NCI-H1092 treated with DMSO at 0.1 percent for 48 hours (cell line): ENCODE results near the gene LRRTM3.

Source experiments
- DNase-seq: peaks from one replicate; lab custom pipeline; 2025; lab: John Stamatoyannopoulos, UW

Gene LRRTM3

GRCh38 chr10:67022099-67022498 lies 96.3 kb downstream of the LRRTM3 start:
- DNase-seq, result no peak

- DNase-seq, result no peak
Observed at GRCh38 chr10:67033878-67034277, 108.0 kb downstream of the LRRTM3 start.

DNA sequence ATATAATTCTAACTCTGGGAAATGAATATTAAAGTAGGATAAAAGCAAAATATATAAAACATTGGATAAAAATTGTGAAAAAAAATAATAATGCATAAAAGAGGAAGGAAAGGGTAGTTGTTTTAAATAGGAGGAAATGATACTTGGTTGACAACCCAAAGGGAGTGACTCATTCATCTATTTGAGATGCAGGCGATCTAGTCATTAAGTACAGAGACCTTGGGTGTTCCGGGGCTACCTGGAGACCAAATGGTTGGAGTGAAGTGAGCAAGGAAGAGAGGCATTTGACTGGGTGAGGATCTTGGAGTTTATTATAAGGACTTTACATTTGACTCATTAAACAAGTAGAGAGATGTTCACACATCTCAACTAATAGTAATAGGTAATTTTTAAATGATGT lies 111.0 kb downstream of the LRRTM3 start:
- no peak for DNase-seq

DNA sequence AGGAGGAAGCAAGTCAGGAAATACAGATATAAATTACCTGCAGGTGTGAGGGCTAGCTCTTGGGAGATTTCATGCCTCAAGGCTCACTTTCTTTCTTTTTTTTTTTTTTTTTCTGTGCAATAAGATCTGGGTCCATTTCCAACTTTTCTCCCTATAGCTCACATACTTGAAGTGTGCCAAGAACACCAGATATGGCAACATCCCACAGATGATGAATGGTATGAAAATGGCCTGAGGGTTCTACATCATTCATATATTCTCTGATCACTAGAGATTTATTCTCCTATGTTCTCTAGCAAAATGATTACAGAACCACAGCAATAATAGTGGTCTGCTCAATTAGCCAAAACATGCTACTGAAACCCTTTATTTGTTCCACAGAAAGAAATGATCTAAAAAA lies 117.2 kb downstream of the LRRTM3 start:
- no peak for DNase-seq

- DNase-seq, result no peak
Observed at GRCh38 chr10:67045404-67045803, 119.6 kb downstream of the LRRTM3 start.

GRCh38 chr10:67046507-67046906 lies 120.7 kb downstream of the LRRTM3 start:
- no peak for DNase-seq

DNA sequence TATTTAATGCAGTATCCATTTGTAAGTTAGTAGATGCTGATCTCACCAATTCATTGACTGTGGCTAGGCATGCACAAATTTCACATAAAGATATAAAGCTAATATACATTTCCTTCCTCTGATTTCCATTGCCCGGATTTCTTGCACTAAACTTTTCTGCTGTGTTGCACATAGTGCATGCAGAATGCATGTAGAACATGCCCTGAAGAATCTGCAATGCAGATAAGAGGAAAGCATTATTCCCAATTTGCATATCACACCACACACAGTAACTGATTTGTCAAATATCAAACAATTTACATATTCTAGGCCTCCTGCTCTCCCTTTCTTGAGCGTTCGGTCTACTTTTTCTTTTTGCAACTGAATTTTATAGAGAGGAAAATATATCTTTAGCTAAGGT lies 124.2 kb downstream of the LRRTM3 start:
- DNase-seq, result no peak

DNA sequence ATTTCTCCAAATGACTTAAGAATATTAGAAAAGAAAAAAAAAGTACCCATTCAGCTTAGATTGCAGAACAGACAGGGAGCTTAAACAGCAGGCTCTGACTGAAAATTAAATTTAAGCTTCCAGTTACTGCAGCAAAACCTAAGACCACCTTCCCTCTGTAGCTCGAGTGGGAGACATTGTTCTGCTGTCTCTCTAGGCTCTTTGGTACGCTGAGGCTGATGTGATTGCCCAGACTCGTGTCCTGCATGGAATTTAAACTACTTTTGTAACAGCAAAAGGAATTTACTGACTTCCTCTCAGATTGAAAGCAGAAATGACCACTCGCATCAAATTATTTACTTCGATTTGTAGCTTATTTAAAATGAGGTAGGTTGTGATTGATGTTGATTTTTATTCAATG lies 124.6 kb downstream of the LRRTM3 start:
- no peak for DNase-seq

- DNase-seq, result no peak
Observed at GRCh38 chr10:67072654-67073053, 146.8 kb downstream of the LRRTM3 start.

- DNase-seq, result no peak
Observed at GRCh38 chr10:67075491-67075971, 149.7 kb downstream of the LRRTM3 start.

DNA sequence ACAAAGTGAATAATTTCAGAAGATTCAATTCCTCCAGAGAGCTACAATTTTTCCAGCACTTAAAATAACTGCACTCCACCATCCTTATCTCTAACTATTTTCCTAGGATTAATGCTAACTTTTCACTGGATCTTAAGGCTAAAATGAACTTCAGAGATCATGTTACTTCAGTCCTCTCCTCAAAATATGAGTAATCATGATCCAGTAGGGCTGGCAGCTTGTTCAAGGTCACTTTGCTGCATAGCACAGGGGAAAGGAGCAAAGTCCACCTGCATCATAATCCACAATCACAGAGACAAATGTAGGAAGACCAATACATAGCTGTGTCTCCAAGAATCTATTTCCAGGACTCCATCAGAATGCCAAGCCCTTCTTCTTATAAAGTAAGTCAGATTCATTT lies 150.3 kb downstream of the LRRTM3 start:
- DNase-seq, result no peak

DNA sequence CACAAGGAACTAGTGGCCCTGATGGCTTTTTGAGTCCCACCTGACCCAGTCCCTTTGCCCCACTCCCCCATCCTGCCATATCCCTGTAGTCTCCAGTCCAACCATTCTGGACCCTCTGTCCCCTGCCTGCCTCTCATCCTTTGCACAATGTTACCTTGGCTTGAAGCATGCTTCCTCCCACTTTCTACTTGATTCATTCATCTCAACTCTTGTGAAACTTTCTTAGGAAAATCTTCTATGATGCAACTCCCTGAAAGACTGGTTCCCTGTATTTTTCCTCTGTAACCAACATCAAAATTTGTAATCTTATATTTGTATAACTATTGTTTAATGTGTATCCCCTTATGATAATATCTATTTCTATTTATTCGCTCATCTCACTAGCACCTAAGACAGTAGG lies 151.5 kb downstream of the LRRTM3 start:
- no peak for DNase-seq

GRCh38 chr10:67079126-67079525 lies 153.3 kb downstream of the LRRTM3 start:
- no peak for DNase-seq

DNA sequence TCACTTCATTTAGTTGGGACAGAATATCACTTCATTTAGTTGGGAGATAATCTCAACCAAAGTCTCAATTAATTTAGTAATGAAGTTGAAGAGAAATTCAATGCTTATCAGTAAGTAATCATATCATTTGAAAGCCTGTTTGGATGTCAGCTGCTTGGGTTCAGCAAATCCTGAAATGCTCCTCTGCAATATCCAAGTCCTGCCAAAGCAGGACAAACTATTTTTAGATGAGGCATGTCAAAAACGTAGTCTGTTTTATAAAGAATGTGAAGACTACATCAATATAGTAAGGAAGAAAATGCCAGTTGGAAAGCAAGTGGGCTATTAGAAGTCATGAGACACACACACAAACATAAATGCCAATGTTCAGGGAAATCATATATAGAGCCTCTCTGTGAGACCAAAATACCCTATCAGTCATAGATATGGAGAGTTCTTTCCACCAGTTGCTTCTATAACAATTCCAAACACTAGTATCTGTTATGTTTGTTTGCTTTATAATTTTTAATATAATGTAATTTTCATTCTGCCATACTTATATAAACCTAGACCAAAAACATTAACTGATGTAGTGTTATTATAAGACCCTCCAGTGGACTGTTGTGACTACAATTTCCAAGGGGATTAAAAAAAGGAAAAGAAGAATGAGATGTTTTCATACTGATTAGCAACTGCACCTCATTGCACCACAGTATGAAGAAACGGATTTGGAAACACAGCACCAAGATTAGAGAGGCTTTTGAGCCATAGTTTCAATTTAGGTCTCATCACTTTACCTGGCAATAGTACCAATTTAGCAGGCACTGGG lies 160.7 kb downstream of the LRRTM3 start:
- DNase-seq, result no peak

DNA sequence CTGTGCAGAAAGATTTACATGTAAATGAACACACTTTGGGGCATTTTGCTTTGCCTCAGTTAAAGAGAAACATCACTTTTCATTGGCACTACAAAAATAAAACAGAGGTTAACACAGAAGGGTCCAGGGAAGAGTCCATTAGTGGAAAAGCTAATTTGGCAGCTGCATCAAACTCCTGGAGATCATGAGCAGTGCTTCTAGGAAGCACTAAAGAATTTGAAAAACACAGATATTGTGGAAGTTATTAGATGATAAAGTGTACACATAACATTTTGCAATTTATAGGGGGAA lies 161.2 kb downstream of the LRRTM3 start:
- DNase-seq, result no peak

DNA sequence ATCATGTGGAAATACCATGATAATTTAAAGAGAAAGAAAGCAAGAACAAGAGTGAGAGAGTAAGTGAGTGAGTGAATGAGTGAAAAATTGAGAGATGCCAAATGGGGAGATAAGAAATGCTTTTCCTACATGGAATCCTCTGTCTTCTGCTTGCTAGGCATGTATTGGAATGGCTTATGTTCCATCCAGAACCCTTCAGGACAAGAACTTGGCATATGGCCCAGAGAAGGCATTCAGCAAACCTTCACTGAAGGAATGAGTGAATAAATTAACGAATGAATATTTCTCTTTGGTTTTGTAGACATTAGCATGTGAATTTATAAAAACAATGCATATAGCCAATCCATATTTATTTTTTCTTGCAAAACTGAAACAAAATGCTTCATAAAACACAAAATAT lies 162.2 kb downstream of the LRRTM3 start:
- no peak for DNase-seq

DNA sequence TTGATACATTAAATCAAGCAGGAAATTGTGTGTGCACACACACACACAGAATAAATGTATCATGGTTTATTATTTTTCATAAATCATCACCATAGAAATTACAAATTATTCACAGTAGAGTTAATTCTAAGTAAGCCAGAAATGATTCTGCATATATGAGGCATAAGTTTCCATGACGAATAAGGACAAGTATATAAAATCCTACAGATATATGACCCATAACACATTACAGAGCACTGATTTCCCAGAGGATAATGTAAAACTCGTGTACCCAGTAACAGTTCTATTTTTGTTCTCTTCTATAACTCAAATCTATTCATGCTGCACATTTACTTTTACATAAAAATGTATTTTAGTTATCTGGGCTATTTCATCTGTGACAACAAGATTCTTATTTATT lies 169.7 kb downstream of the LRRTM3 start:
- DNase-seq, result no peak

GRCh38 chr10:67098461-67098860 lies 172.6 kb downstream of the LRRTM3 start:
- no peak for DNase-seq

- no peak for DNase-seq
Observed at GRCh38 chr10:67100951-67101350, 175.1 kb downstream of the LRRTM3 start.

DNA sequence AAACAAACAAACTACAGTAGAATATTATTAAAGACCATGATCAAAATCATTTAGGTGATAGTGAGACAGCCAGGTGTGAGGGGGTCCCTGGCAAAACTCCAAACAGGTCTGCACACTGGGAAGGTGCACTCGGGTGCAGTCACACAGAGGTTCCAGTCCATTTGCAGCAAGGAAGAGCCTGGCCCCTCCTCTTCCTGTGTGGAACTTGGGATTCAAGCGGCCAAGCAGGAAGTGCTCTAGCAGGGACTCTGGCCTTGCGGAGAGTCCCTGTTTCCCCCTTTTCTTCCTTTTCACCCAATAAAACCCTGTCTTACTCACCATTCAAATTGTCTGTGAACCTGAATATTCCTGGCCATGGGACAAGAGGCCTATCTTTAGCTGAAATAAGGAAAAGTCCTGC lies 181.8 kb downstream of the LRRTM3 start:
- DNase-seq, result no peak

GRCh38 chr10:67110286-67110685 lies 184.4 kb downstream of the LRRTM3 start:
- DNase-seq, result peak; percentile 83

GRCh38 chr10:67112765-67113164 lies 186.9 kb downstream of the LRRTM3 start:
- DNase-seq, result no peak

DNA sequence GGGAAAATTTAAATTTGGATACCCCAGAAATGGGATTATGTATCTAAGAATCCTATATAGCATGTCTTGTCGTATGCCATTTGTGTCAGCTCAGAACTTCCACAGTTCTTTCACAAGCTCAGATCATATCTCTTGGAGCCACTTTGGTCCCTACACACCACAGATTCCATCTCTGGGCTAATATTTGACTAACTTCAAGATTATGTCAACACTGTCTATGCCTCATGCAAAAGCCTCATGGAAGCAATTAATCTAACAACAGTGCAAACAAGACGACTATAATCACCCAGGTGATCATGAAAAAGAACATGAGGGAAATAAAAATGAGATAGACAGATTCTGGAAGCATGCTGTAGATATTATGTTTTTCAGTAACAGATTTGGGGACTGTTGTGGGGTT lies 189.1 kb downstream of the LRRTM3 start:
- DNase-seq, result peak; percentile 18

DNA sequence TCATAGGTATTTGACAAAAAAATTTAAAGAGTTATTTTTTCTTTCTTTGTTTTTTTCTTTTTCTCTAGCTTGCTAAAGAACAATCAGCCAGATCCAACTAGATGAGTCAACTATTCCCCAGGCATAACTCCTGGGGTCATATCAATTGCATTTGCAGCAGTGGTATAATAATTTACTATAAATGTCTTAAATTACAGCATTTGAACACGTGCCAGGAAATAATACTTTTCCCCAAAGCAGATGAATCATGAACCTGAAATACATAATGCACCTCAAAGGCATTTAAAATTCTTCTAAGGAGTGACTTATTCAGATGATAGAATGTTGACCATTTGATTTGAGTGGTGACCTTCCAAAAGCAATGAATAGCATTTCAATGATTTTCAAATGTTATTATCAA lies 190.1 kb downstream of the LRRTM3 start:
- peak; percentile 2 for DNase-seq
